Gastroesophageal sphincter (tissue), 4 donors: ENCODE results near the gene MKRN2. TPM values are rescaled to one million over a fixed set of nuclear protein-coding genes. Genes with fewer than 3 reads are reported as not detected.

ENCODE experiments used
- ATAC-seq: fragments of 150-250 bp; one replicate; pipeline ENCODE4 v1.9.1; 2016; ENCODE audit warnings: mild to moderate bottlenecking, moderate library complexity
- H3K27ac ChIP-seq, 4 donors: fragments of 200-600 bp; sonication (generic) in 3 of 4; 1 replicate in 3 of 4; 2 replicates in 1 of 4; pipeline ENCODE4 v1.5.1; 2016 to 2019
- H3K27me3 ChIP-seq: fragments of 200-600 bp; sonication (generic); one replicate; pipeline ENCODE4 v1.5.1; 2019
- H3K36me3 ChIP-seq, 2 donors: fragments of 200-600 bp; sonication (generic); one replicate each; pipeline ENCODE4 v1.5.1; 2019; ENCODE audit warnings: control low read depth in 1 of 2
- H3K4me1 ChIP-seq, 3 donors: fragments of 200-600 bp; sonication (generic); 1 replicate in 2 of 3; 2 replicates in 1 of 3; pipeline ENCODE4 v1.5.1; 2016 to 2019; ENCODE audit warnings: control low read depth in 2 of 3
- H3K4me3 ChIP-seq, 2 donors: fragments of 200-600 bp; sonication (generic); one replicate each; pipeline ENCODE4 v1.5.1; 2019; ENCODE audit warnings: mild to moderate bottlenecking in 1 of 2, moderate library complexity in 1 of 2
- H3K9me3 ChIP-seq, 3 donors: fragments of 200-600 bp; sonication (generic); one replicate each; pipeline ENCODE4 v1.5.1; 2017 to 2019; ENCODE audit warnings: control low read depth in 2 of 3
- EP300 ChIP-seq: sonication (generic); formaldehyde crosslinking; IDR thresholded peaks from one replicate; pipeline ENCODE4 v1.6.1; 2017; ENCODE audit warnings: antibody characterized with exemption, mild to moderate bottlenecking
- POLR2A ChIP-seq, 2 donors: fragments of 450-650 bp; IDR thresholded peaks; one replicate each; pipeline ENCODE4 v1.6.1; 2017; ENCODE audit warnings: antibody characterized with exemption in 2 of 2, mild to moderate bottlenecking in 2 of 2, moderate library complexity in 1 of 2
- POLR2AphosphoS5 ChIP-seq: sonication (generic); formaldehyde crosslinking; IDR thresholded peaks from one replicate; pipeline ENCODE4 v1.6.1; 2017; ENCODE audit warnings: antibody characterized with exemption
- WGBS, 2 donors: methylation state at CpG; one replicate each; pipeline ENCODE4 v1.1.5; 2018; ENCODE audit warnings: low coverage in 1 of 2; 5-methylcytosine and 5-hydroxymethylcytosine counted together
- total RNA-seq, 4 donors: library from RNA; depleted of rRNA; stranded (reverse); fragments of >200 nt; gene quantifications; one replicate each; pipeline ENCODE4 v1.1.0, GENCODE V29; 2016
- TF ChIP-seq, protein P1 (sequence below), 4 experiments: fragments of 200-600 bp in 2 of 4; fragments of 450-650 bp in 2 of 4; sonication (generic) in 1 of 4; IDR thresholded peaks; one replicate each; pipeline ENCODE4 v1.5.1; 2017 to 2019; ENCODE audit warnings: antibody characterized with exemption in 4 of 4, mild to moderate bottlenecking in 2 of 4, moderate library complexity in 2 of 4

MKRN2 gene
- total RNA-seq, 4 donors from 2014 or later: 37.0 to 50.4 (median 38.3) TPM

DNA sequence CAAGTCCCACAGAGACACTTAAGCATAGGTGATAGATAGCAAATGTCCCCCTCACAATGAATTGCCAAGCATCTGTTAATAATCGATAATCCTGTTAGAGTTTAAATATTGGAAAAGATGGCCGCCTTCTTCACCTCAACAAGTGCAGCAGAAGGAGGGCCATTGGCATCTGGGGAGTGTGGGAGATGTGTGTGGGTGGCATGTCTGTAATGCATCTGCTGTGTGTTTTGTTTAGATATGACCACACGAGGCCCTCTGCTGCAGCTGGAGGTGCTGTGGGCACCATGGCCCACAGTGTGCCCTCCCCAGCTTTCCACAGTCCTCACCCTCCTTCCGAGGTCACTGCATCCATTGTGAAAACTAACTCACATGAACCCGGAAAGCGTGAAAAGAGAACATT is 12.9 kb downstream of the MKRN2 start:
- 61 to 92% methylated on average over 3 to 4 of the region's 6 CpGs for WGBS, 2 donors
- Histone ChIP-seq H3K36me3 (peaks cover 0 to 59% of the 10 kb centered on the region in 2 donors), H3K27me3 (no peaks in the 10 kb centered on the region), H3K4me3 (no peak overlapping the region), H3K27ac (no peak overlapping the region), H3K4me1 (peaks cover 0 to 5% (median 0%) of the 10 kb centered on the region in 3 donors), H3K9me3 (peaks cover 0 to 13% (median 0%) of the 10 kb centered on the region in 3 donors)
- no peak for TF ChIP-seq POLR2A (IDR thresholded peaks at IDR 0.05)
- TF ChIP-seq EP300: no peak
- no peak for TF ChIP-seq POLR2AphosphoS5
- TF ChIP-seq, protein P1, sequence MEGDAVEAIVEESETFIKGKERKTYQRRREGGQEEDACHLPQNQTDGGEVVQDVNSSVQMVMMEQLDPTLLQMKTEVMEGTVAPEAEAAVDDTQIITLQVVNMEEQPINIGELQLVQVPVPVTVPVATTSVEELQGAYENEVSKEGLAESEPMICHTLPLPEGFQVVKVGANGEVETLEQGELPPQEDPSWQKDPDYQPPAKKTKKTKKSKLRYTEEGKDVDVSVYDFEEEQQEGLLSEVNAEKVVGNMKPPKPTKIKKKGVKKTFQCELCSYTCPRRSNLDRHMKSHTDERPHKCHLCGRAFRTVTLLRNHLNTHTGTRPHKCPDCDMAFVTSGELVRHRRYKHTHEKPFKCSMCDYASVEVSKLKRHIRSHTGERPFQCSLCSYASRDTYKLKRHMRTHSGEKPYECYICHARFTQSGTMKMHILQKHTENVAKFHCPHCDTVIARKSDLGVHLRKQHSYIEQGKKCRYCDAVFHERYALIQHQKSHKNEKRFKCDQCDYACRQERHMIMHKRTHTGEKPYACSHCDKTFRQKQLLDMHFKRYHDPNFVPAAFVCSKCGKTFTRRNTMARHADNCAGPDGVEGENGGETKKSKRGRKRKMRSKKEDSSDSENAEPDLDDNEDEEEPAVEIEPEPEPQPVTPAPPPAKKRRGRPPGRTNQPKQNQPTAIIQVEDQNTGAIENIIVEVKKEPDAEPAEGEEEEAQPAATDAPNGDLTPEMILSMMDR (IDR thresholded peaks at IDR 0.05): no peak
- ATAC-seq: no peak

DNA sequence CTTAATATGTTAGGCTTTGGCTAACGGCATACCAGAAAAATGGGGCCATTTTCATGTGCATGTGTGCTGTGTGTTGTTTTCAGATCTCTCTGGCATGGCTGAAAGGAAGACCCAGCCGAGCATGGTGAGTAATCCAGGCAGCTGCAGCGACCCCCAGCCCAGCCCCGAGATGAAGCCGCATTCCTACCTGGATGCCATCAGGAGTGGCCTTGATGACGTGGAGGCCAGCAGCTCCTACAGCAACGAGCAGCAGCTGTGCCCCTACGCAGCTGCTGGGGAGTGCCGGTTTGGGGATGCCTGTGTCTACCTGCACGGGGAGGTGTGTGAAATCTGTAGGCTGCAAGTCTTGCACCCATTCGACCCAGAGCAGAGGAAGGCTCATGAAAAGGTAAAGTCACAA is 15.1 kb downstream of the MKRN2 start:
- 100% methylated on average over 1 of the region's 11 CpGs; no CpG with 5 or more reads in 1 of the 2 donors for WGBS, 2 donors
- H3K9me3 ChIP-seq: peaks cover 0 to under 1% (median 0%) of the 10 kb centered on the region in 3 donors
- H3K27me3 ChIP-seq: no peaks in the 10 kb centered on the region
- peaks cover 0 to 5% (median 0%) of the 10 kb centered on the region in 3 donors for H3K4me1 ChIP-seq
- no peak overlapping the region for H3K4me3 ChIP-seq
- TF ChIP-seq, protein P1 (IDR thresholded peaks at IDR 0.05): no peak
- TF ChIP-seq EP300 (no peak), POLR2A (IDR thresholded peaks at IDR 0.05) (no peak), POLR2AphosphoS5 (no peak)
- peaks cover 0 to 81% of the 10 kb centered on the region in 2 donors for H3K36me3 ChIP-seq
- H3K27ac ChIP-seq: no peak overlapping the region
- no peak for ATAC-seq

DNA sequence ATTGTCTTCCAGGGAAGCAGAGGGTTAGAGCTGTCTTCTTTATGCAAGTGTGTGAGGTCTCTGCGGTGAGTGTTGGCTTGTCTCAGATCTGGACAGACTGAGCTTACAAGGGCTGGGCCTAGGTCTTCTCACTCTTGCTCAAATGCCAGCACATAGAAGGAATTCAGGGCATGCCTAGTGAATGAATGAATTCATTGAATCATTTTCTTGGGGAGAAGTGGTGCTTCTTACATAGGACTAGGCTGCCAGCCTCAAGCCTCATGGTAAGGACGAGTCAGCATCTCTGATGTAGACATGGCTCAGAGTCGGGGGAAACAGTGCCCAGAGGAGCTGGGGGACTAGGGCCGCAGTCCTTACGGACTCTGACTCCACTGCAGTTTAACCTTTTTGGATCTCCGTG is 17.2 kb downstream of the MKRN2 start:
- H3K4me3 ChIP-seq: no peak overlapping the region
- no peak for TF ChIP-seq EP300
- no peak for TF ChIP-seq POLR2AphosphoS5
- TF ChIP-seq POLR2A (IDR thresholded peaks at IDR 0.05): no peak
- TF ChIP-seq, protein P1 (IDR thresholded peaks at IDR 0.05): no peak
- H3K9me3 ChIP-seq: no peaks in the 10 kb centered on the region
- peaks cover 0 to 100% of the 10 kb centered on the region in 2 donors for H3K36me3 ChIP-seq
- peaks cover 0 to 5% (median 0%) of the 10 kb centered on the region in 3 donors for H3K4me1 ChIP-seq
- no peak overlapping the region for H3K27ac ChIP-seq
- no peak for ATAC-seq
- H3K27me3 ChIP-seq: no peaks in the 10 kb centered on the region
- 78 to 80% methylated on average over 2 of the region's 6 CpGs for WGBS, 2 donors

- no peak overlapping the region for H3K27ac ChIP-seq
- no peak overlapping the region for H3K4me3 ChIP-seq
- peaks cover 0 to 100% of the 10 kb centered on the region in 2 donors for H3K36me3 ChIP-seq
- no peak for ATAC-seq
- H3K4me1 ChIP-seq: peaks cover 0 to 9% (median 0%) of the 10 kb centered on the region in 3 donors
- H3K9me3 ChIP-seq: no peaks in the 10 kb centered on the region
- TF ChIP-seq POLR2A (IDR thresholded peaks at IDR 0.05) (no peak), EP300 (no peak), POLR2AphosphoS5 (no peak)
- TF ChIP-seq, protein P1 (IDR thresholded peaks at IDR 0.05): no peak
- 50% methylated on average over 3 to 4 of the region's 7 CpGs for WGBS, 2 donors
- H3K27me3 ChIP-seq: no peaks in the 10 kb centered on the region
Measured at GRCh38 chr3:12574661-12575060, 17.8 kb downstream of the MKRN2 start.

DNA sequence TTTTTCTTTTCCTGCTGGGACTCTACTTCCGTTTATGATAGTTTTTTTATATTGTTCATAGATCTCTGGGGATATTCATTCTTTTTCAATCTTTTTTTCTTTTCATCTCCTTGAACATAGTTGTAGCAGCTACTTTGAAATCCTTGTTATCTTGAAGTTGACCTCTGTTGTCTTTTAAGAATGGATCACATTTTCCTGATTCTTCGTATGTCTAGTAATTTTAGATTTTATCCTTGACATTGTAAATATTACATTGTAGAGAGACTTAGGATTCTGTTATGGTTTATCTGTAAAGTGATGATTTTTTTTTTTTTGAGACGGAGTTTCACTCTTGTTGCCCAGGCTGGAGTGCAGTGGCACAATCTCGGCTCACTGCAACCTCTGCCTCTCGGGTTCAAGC is 20.5 kb downstream of the MKRN2 start:
- no peak overlapping the region for H3K27ac ChIP-seq
- no peak overlapping the region for H3K4me3 ChIP-seq
- WGBS, 2 donors: 82 to 97% methylated on average over 4 to 5 of the region's 5 CpGs
- H3K36me3 ChIP-seq: peaks cover 0 to 100% of the 10 kb centered on the region in 2 donors
- ATAC-seq: no peak
- no peaks in the 10 kb centered on the region for H3K9me3 ChIP-seq
- H3K4me1 ChIP-seq: peaks cover 0 to 13% (median 0%) of the 10 kb centered on the region in 3 donors
- no peak for TF ChIP-seq POLR2A (IDR thresholded peaks at IDR 0.05)
- no peak for TF ChIP-seq EP300
- TF ChIP-seq, protein P1 (IDR thresholded peaks at IDR 0.05): no peak
- TF ChIP-seq POLR2AphosphoS5: no peak
- no peaks in the 10 kb centered on the region for H3K27me3 ChIP-seq
